Activated naive CD8-positive, alpha-beta T cell treated with anti-CD3 and anti-CD28 coated beads for 36 hours (primary cell): ENCODE measurements around the gene RCC2. TPM values are rescaled to one million over a fixed set of nuclear protein-coding genes. Genes with fewer than 3 reads are reported as not detected.

Source experiments
- DNase-seq: peaks from one replicate; pipeline ENCODE4 v3.0.0; 2021
- H3K27ac Mint-ChIP-seq: one replicate; pipeline ENCODE4 v1.8.0; 2022; ENCODE audit warnings: mild to moderate bottlenecking, moderate library complexity, mixed read lengths
- H3K27me3 Mint-ChIP-seq: one replicate; pipeline ENCODE4 v1.8.0; 2022; ENCODE audit warnings: mild to moderate bottlenecking, mixed read lengths
- H3K36me3 Mint-ChIP-seq: one replicate; pipeline ENCODE4 v1.8.0; 2021; ENCODE audit warnings: mild to moderate bottlenecking, mixed read lengths
- H3K4me1 Mint-ChIP-seq: one replicate; pipeline ENCODE4 v1.8.0; 2021; ENCODE audit warnings: mixed read lengths
- H3K4me3 Mint-ChIP-seq: one replicate; pipeline ENCODE4 v1.8.0; 2022; ENCODE audit warnings: mild to moderate bottlenecking, moderate library complexity, mixed read lengths
- H3K9me3 Mint-ChIP-seq: one replicate; pipeline ENCODE4 v1.8.0; 2022; ENCODE audit warnings: mixed read lengths
- total RNA-seq, 2 experiments: library from RNA; stranded (reverse); gene quantifications; one replicate each; pipeline ENCODE4 v1.2.3, GENCODE V29; 2021

Gene RCC2
- total RNA-seq, 2 experiments from 2014 or later, result 192 to 196 TPM

- H3K9me3 Mint-ChIP-seq, result no peaks in the 10 kb centered on the region
Measured at GRCh38 chr1:17392199-17392740, 47.2 kb downstream of the RCC2 start.

GRCh38 chr1:17381161-17381560 lies 58.3 kb downstream of the RCC2 start:
- Mint-ChIP-seq H3K27ac (no peak overlapping the region), H3K27me3 (no peaks in the 10 kb centered on the region), H3K36me3 (no peaks in the 10 kb centered on the region), H3K9me3 (no peaks in the 10 kb centered on the region), H3K4me3 (no peak overlapping the region), H3K4me1 (no peaks in the 10 kb centered on the region)
- DNase-seq, result no peak

More at GRCh38 chr1:17392199-17392740, 47.2 kb downstream of the RCC2 start:
- H3K36me3 Mint-ChIP-seq, result no peaks in the 10 kb centered on the region
- no peaks in the 10 kb centered on the region for H3K27me3 Mint-ChIP-seq
- DNase-seq, result no peak
- H3K4me1 Mint-ChIP-seq, result no peaks in the 10 kb centered on the region
- H3K27ac Mint-ChIP-seq, result no peak overlapping the region
- no peak overlapping the region for H3K4me3 Mint-ChIP-seq

GRCh38 chr1:17377325-17377953 lies 62.0 kb downstream of the RCC2 start:
- Mint-ChIP-seq H3K9me3 (no peaks in the 10 kb centered on the region), H3K36me3 (no peaks in the 10 kb centered on the region), H3K4me3 (no peak overlapping the region), H3K4me1 (no peaks in the 10 kb centered on the region), H3K27ac (no peak overlapping the region), H3K27me3 (no peaks in the 10 kb centered on the region)
- no peak for DNase-seq

GRCh38 chr1:17375651-17376050 lies 63.8 kb downstream of the RCC2 start:
- no peak overlapping the region for H3K27ac Mint-ChIP-seq
- H3K9me3 Mint-ChIP-seq, result no peaks in the 10 kb centered on the region
- H3K4me1 Mint-ChIP-seq, result no peaks in the 10 kb centered on the region
- no peak overlapping the region for H3K4me3 Mint-ChIP-seq
- H3K27me3 Mint-ChIP-seq, result no peaks in the 10 kb centered on the region
- no peak for DNase-seq
- no peaks in the 10 kb centered on the region for H3K36me3 Mint-ChIP-seq

- no peaks in the 10 kb centered on the region for H3K9me3 Mint-ChIP-seq
- no peaks in the 10 kb centered on the region for H3K4me1 Mint-ChIP-seq
- no peak overlapping the region for H3K27ac Mint-ChIP-seq
- no peak overlapping the region for H3K4me3 Mint-ChIP-seq
- no peak for DNase-seq
- H3K27me3 Mint-ChIP-seq, result no peaks in the 10 kb centered on the region
- H3K36me3 Mint-ChIP-seq, result no peaks in the 10 kb centered on the region
Measured at GRCh38 chr1:17372955-17373354, 66.5 kb downstream of the RCC2 start.

- no peak within 1 kb of the TSS for H3K4me3 Mint-ChIP-seq
- DNase-seq, result no peak
- H3K9me3 Mint-ChIP-seq, result no peaks in the 10 kb centered on the region
- H3K4me1 Mint-ChIP-seq, result no peaks in the 10 kb centered on the region
- no peaks in the 10 kb centered on the region for H3K36me3 Mint-ChIP-seq
- H3K27me3 Mint-ChIP-seq, result no peaks in the 10 kb centered on the region
- H3K27ac Mint-ChIP-seq, result no peak within 1 kb of the TSS
Measured at GRCh38 chr1:17371896-17372295, 67.6 kb downstream of the RCC2 start, which contains the start of gene PADI6. TSS of gene PADI6 (plus strand) at chr1:17372196. CDS start at chr1:17372246, 50 bp downstream.

- Mint-ChIP-seq H3K27me3 (peaks cover 2% of the 10 kb centered on the region), H3K4me3 (no peak overlapping the region), H3K36me3 (no peaks in the 10 kb centered on the region), H3K9me3 (no peaks in the 10 kb centered on the region), H3K27ac (no peak overlapping the region), H3K4me1 (no peaks in the 10 kb centered on the region)
- no peak for DNase-seq
Measured at GRCh38 chr1:17370618-17371017, 68.9 kb downstream of the RCC2 start.

GRCh38 chr1:17369466-17369865 lies 70.0 kb downstream of the RCC2 start:
- H3K9me3 Mint-ChIP-seq, result peaks cover under 1% of the 10 kb centered on the region
- H3K27ac Mint-ChIP-seq, result no peak overlapping the region
- H3K4me3 Mint-ChIP-seq, result no peak overlapping the region
- no peak for DNase-seq
- no peaks in the 10 kb centered on the region for H3K36me3 Mint-ChIP-seq
- H3K27me3 Mint-ChIP-seq, result peaks cover 3% of the 10 kb centered on the region
- no peaks in the 10 kb centered on the region for H3K4me1 Mint-ChIP-seq

GRCh38 chr1:17365293-17365692 lies 74.2 kb downstream of the RCC2 start:
- Mint-ChIP-seq H3K9me3 (peaks cover 5% of the 10 kb centered on the region), H3K27ac (no peak overlapping the region), H3K4me3 (no peak overlapping the region), H3K4me1 (no peaks in the 10 kb centered on the region), H3K36me3 (no peaks in the 10 kb centered on the region), H3K27me3 (peaks cover 3% of the 10 kb centered on the region)
- DNase-seq, result no peak

GRCh38 chr1:17363771-17364170 lies 75.7 kb downstream of the RCC2 start:
- no peak for DNase-seq
- Mint-ChIP-seq H3K27ac (no peak overlapping the region), H3K36me3 (no peaks in the 10 kb centered on the region), H3K9me3 (peaks cover 5% of the 10 kb centered on the region), H3K4me1 (no peaks in the 10 kb centered on the region), H3K27me3 (peaks cover 3% of the 10 kb centered on the region), H3K4me3 (no peak overlapping the region)

GRCh38 chr1:17363351-17363750 lies 76.1 kb downstream of the RCC2 start:
- Mint-ChIP-seq H3K4me1 (no peaks in the 10 kb centered on the region), H3K4me3 (no peak overlapping the region), H3K9me3 (peaks cover 5% of the 10 kb centered on the region), H3K27me3 (peaks cover 3% of the 10 kb centered on the region), H3K27ac (no peak overlapping the region), H3K36me3 (no peaks in the 10 kb centered on the region)
- no peak for DNase-seq

GRCh38 chr1:17361687-17362086 lies 77.8 kb downstream of the RCC2 start:
- H3K9me3 Mint-ChIP-seq, result peaks cover 5% of the 10 kb centered on the region
- no peak overlapping the region for H3K4me3 Mint-ChIP-seq
- no peak for DNase-seq
- peaks cover 3% of the 10 kb centered on the region for H3K27me3 Mint-ChIP-seq
- peaks cover 2% of the 10 kb centered on the region for H3K4me1 Mint-ChIP-seq
- H3K36me3 Mint-ChIP-seq, result peaks cover 3% of the 10 kb centered on the region
- no peak overlapping the region for H3K27ac Mint-ChIP-seq

GRCh38 chr1:17360272-17360956 lies 79.1 kb downstream of the RCC2 start:
- Mint-ChIP-seq H3K4me3 (no peak overlapping the region), H3K36me3 (peaks cover 6% of the 10 kb centered on the region), H3K4me1 (peaks cover 13% of the 10 kb centered on the region), H3K27me3 (no peaks in the 10 kb centered on the region), H3K27ac (no peak overlapping the region), H3K9me3 (peaks cover 5% of the 10 kb centered on the region)
- DNase-seq, result no peak

GRCh38 chr1:17359808-17360207 lies 79.7 kb downstream of the RCC2 start:
- Mint-ChIP-seq H3K4me3 (no peak overlapping the region), H3K36me3 (peaks cover 6% of the 10 kb centered on the region), H3K27me3 (no peaks in the 10 kb centered on the region), H3K4me1 (peaks cover 13% of the 10 kb centered on the region), H3K9me3 (peaks cover 5% of the 10 kb centered on the region), H3K27ac (peak overlapping the region; percentile 2)
- no peak for DNase-seq

- peaks cover 6% of the 10 kb centered on the region for H3K36me3 Mint-ChIP-seq
- H3K27ac Mint-ChIP-seq, result no peak overlapping the region
Measured at GRCh38 chr1:17359031-17359430, 80.4 kb downstream of the RCC2 start.

GRCh38 chr1:17358557-17358956 lies 80.9 kb downstream of the RCC2 start:
- peaks cover 6% of the 10 kb centered on the region for H3K36me3 Mint-ChIP-seq
- no peaks in the 10 kb centered on the region for H3K27me3 Mint-ChIP-seq
- H3K4me1 Mint-ChIP-seq, result peaks cover 13% of the 10 kb centered on the region
- H3K4me3 Mint-ChIP-seq, result no peak overlapping the region
- no peaks in the 10 kb centered on the region for H3K9me3 Mint-ChIP-seq
- DNase-seq, result no peak
- H3K27ac Mint-ChIP-seq, result no peak overlapping the region

More at GRCh38 chr1:17359031-17359430, 80.4 kb downstream of the RCC2 start:
- Mint-ChIP-seq H3K4me3 (no peak overlapping the region), H3K27me3 (no peaks in the 10 kb centered on the region), H3K9me3 (peaks cover 1% of the 10 kb centered on the region), H3K4me1 (peaks cover 13% of the 10 kb centered on the region)
- DNase-seq, result no peak
